H7 (cell line): ENCODE measurements around the gene DYNC1LI2. TPM values are rescaled to one million over a fixed set of nuclear protein-coding genes. Genes with fewer than 3 reads are reported as not detected.

Experiments
- DNase-seq: peaks from one replicate; pipeline ENCODE4 v3.0.0; 2012
- H3K27me3 ChIP-seq: 2 replicates; pipeline ENCODE4 v1.6.0; 2011; ENCODE audit warnings: mild to moderate bottlenecking, low read length; ENCODE audit not compliant: control insufficient read depth, insufficient read depth
- H3K36me3 ChIP-seq: replicated peaks from 2 replicates; pipeline ENCODE4 v1.5.1; 2011; ENCODE audit warnings: low read length; ENCODE audit not compliant: control insufficient read depth, insufficient read depth
- H3K4me3 ChIP-seq: 2 replicates; pipeline ENCODE4 v1.5.1; 2011; ENCODE audit warnings: low read depth, mild to moderate bottlenecking, control low read depth, low read length, moderate library complexity; ENCODE audit not compliant: insufficient read depth
- total RNA-seq: library from RNA; depleted of rRNA; stranded (reverse); fragments of >200 nt; shearing (Covaris generic); gene quantifications from 2 replicates; pipeline ENCODE4 v1.2.3, GENCODE V29; 2014

DYNC1LI2 gene
- total RNA-seq, 1 experiment from 2014 or later: 52.9 TPM

DNA sequence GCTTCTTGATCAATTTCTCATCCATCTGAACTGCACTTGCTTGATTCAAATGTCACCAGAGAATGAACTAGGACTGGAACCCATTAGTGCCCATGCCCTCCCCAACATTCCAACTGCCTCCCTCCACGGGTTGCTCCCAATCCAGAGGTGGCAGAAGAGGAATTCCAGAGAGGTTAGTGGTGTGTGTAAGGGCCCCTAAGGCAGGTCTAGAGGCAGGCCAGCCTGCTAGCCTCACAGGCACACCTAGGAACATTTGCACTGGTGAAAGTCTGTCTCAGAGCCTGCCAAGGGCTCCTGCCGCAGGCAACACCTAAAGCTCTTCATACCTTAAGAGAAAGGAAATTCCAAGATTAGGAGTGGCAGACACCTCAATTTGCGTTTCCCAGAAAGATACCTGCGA is 33.6 kb downstream of the DYNC1LI2 start:
- no peak for DNase-seq
- Histone ChIP-seq H3K36me3 (peaks cover 4% of the 10 kb centered on the region), H3K4me3 (no peak overlapping the region), H3K27me3 (no peaks in the 10 kb centered on the region)

DNA sequence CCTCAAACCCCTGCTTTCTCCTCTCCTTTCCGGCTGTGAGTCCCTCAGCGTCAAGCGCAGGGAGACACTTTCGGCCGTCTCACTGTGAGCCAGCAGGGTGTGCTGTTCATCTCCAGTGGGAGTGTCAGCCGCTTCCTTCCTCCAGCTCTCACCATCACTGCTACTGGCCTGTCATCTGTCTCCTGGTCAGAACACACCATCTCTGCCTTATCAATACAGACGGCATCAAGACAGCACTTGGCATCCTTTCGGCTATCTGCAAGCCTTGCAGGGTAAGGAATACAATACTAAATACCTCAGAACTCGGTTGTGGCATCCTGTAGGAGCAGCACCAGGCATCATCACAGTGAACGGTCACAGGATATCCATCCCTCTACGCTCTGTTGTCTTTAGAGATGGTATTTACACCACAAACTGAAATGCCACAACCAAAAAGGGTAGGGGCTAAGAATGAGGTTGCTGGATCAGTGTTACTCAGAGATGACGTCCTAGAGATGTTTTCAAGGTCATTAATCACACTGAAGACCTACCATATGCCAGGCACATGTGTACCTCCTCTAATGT is 34.2 kb downstream of the DYNC1LI2 start:
- no peak overlapping the region for H3K4me3 ChIP-seq
- H3K27me3 ChIP-seq: no peaks in the 10 kb centered on the region
- peaks cover 4% of the 10 kb centered on the region for H3K36me3 ChIP-seq
- peak; percentile 72 for DNase-seq

DNA sequence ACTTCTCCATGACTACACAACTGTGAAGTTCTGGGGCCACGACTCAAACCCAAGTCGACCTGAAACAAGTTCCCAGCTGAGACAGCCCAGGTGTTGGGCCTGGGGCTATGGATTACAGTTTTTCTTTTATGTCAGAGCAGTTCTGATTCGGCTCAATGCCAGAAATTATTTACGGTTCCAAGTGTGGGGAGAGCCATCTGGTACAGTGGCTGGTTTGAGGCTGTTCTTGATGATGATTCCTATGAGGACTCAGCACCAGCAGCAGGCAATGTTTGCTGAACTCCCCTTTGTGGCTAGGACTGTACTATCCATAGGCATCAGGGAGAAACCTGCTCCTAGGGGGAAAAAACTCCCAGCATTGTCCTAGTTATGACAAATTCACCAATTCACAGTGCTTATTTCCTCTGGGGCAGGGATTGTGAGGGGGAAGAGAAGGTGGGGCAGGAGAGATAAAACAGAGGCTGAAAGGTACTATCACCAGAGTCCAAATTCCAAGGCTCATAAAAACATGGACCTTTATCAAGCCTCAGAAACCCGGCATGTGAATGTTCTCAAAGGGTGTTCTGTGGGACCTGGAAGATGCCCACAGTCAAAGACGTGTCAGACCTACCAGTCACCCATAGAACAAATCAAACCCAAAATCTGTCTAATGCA is 36.6 kb downstream of the DYNC1LI2 start:
- Histone ChIP-seq H3K27me3 (no peaks in the 10 kb centered on the region), H3K4me3 (no peak overlapping the region), H3K36me3 (peaks cover 2% of the 10 kb centered on the region; the same call in 1 of the 2 replicates)
- DNase-seq: no peak

DNA sequence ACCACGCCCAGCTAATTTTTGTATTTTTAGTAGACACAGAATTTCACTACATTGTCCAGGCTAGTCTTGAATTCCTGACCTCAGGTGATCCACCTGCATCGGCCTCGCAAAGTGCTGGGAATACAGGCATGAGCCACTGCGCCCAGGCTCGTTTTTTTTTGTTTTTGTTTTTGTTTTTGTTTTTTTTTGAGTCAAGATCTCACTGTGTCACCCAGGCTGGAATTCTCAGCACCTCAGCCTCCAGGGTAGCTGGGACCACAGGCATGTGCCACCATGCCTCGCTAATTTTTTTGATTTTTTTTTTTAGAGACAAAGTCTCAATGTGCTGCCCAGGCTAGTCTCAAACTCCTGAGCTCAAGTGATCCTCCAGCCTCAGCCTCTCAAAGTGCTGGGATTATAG is 37.3 kb downstream of the DYNC1LI2 start:
- no peaks in the 10 kb centered on the region for H3K27me3 ChIP-seq
- H3K36me3 ChIP-seq: peaks cover 2% of the 10 kb centered on the region; the same call in 1 of the 2 replicates
- no peak overlapping the region for H3K4me3 ChIP-seq
- no peak for DNase-seq

DNA sequence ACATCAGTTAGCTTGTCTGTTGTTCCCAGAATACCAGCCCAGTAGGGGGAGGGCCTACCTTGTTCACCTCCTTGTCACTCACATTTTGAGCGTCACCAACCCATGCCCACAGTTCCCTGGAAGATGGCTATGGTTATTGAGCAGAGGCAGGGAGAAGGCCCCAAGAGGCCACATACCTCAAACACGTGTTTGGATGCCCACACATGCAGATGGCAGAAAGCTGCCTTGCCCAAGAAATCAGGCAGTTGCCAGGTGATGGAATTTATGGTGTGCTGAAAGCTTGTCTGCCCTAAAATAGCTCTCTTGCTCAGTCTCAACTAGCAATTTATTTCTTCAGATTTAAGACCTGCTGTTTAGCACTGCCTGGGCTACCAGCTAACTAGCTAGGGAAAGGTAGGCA is 38.3 kb downstream of the DYNC1LI2 start:
- H3K4me3 ChIP-seq: no peak overlapping the region
- no peak for DNase-seq
- H3K36me3 ChIP-seq: no peaks in the 10 kb centered on the region
- H3K27me3 ChIP-seq: no peaks in the 10 kb centered on the region

DNA sequence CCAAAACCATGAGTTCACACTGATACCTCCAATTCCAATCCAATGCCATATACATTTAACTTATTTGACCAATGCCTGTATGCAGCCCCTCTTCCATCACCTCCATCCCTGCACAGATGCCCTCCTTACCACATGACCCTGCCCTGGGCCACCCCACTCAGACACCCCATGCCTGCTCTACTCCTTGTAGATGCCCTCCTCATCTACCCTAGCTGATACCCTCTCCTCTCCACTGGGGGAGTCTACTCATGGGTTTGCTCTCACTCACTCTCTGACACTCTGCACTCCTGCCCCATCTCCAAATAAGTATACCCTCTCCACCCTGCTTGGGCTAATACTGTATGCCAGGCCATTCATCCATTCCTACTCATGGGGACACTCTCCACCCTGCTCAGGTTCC is 38.9 kb downstream of the DYNC1LI2 start:
- no peaks in the 10 kb centered on the region for H3K27me3 ChIP-seq
- no peak for DNase-seq
- H3K36me3 ChIP-seq: no peaks in the 10 kb centered on the region
- H3K4me3 ChIP-seq: no peak overlapping the region

DNA sequence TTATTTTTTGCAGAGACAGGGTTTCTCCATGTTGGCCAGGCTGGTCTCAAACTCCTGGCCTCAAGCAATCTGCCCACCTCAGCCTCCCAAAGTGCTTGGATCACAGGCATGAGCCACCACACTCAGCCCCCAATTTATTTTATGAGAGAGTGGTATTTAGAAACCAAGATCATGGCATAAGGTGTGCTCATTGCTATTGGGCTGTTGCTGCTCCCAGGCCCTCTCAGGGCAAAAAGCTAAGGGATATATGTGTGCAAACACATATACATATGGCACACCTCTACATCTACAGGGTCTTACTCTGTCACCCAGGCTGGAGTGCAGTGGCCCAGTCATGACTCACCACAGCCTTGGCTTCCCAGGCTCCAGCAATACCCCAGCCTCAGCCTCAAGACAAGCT is 39.8 kb downstream of the DYNC1LI2 start:
- H3K4me3 ChIP-seq: no peak overlapping the region
- H3K27me3 ChIP-seq: no peaks in the 10 kb centered on the region
- H3K36me3 ChIP-seq: no peaks in the 10 kb centered on the region
- DNase-seq: no peak

DNA sequence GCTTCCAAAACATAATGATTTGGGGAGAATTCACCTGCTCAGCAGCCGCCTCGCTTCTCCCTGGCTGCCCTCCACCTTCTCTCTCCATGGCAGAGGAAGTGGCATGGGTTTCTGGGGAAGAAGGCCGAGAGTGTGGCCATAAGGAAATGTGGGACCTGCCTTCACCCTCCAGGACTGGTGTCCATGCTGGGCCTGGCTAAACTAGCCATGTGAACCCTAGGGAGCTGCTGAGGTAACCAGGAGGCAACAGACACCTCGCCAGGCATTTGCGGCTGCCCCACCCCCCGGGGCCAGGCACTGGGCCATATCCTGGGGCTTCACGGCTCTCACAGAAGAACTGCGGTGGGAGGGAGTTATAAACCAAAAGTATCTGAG is 44.9 kb downstream of the DYNC1LI2 start:
- no peak for DNase-seq
- Histone ChIP-seq H3K27me3 (no peaks in the 10 kb centered on the region), H3K36me3 (no peaks in the 10 kb centered on the region), H3K4me3 (no peak overlapping the region)

DNA sequence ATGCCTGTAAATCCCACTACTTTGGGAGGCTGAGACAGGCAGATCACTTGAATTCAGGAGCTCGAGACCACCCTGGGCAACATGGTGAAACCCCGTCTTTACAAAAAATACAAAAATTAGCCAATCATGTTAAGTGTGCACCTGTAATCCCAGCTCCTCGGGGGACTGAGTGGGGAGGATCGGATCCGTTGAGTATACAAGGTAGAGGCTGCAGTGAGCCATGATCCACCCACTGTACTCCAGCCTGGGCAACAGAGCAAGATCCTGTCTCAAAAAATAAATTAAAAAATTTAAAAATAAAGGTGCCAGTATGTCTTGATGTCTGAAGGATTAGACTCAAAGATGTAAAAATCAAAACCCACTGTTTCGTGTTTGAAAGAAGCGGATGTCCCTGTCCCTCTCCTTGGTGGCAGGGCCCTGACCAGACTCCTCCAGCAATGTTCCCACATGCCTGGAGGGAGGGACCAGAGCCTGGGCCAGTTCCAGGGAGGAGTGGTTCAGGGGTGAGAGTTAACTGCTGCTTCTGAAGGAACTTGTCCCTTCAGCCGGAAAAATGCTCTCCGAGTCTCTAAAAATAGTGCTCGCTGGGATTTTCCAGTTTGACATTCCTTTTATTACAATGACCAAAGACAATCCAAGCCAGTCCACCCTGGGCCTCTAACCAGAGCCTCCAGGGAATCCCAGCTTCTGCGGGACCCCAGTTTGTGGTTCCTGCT is 45.5 kb downstream of the DYNC1LI2 start:
- Histone ChIP-seq H3K4me3 (no peak overlapping the region), H3K27me3 (no peaks in the 10 kb centered on the region), H3K36me3 (no peaks in the 10 kb centered on the region)
- DNase-seq: no peak

DNA sequence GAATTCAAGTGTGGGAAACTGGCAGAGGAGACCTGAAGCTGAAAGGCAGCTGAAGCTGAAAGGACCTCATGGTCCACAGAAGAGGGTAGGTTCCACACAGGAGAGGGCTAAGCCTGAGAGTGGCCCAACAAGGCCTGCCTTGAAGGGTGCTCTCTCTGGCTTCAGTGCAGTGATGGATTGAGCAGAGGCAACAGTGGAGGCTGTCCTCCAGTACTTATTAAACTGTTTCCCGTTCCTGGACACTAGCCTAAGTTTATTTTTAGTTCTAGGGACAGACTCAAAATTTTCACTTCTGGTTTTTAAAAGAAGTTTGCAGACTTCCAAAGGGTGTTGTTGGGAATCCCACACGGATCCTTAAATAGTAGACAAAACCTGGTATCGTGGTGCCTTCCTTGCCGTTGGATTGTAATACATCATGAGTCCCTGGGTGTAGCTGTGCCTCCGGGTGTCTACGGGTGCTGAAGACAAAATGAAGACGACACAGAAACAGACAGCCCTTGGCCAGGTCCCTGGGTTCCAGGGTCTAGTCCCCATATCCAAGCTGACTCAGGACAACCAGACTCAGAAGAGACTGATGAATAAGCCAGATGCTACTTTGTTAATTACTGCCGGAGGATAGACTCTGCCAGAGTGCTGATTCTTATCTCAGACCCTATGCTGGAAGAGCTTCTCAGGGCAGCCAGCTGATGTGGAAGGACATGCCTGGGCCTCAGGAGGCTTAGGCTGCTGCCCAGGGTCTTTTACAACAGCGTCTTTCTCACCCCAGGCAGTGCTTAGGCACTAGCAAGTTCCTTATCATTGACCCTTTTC is 47.8 kb downstream of the DYNC1LI2 start:
- Histone ChIP-seq H3K4me3 (no peak overlapping the region), H3K27me3 (no peaks in the 10 kb centered on the region), H3K36me3 (no peaks in the 10 kb centered on the region)
- DNase-seq: no peak

DNA sequence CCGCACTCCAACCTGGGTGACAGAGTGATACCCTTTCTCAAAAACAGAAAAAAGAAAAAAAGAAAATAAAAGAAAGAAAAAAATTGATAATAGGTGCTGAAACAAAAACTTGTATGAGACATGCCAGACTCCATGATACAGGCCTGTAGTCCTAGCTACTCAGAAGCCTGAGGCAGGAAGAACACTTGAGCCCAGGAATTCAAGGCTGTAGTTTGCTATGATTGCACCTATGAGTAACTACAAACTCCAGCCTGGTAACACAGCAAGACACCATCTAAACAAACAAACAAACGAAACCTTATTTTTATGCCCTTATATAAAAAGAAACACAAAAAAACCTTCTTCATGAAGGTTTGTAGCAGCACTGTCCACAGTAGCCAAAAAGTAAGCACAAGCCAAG is 49.9 kb downstream of the DYNC1LI2 start:
- Histone ChIP-seq H3K27me3 (no peaks in the 10 kb centered on the region; the same call in 1 of the 2 replicates), H3K4me3 (no peak overlapping the region), H3K36me3 (no peaks in the 10 kb centered on the region)
- DNase-seq: no peak

DNA sequence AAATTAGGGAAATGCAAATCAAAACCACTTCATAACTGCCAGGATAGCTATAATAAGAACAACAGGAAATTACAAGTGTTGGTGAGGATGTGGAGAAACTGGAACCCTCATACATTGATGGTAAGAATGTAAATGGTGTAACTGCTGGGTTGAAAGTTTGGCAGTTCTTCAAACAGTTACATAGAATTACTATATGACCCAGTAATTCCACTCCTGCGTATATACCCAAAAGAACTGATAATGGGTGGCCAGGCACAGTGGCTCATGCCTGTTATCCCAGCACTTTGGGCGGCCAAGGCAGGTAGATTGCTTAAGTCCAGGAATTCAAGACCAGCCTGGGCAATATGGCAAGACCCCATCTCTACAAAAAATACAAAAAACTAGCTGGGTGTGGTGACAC is 50.4 kb downstream of the DYNC1LI2 start:
- no peak overlapping the region for H3K4me3 ChIP-seq
- DNase-seq: no peak
- H3K36me3 ChIP-seq: no peaks in the 10 kb centered on the region
- H3K27me3 ChIP-seq: peaks cover under 1% of the 10 kb centered on the region; the same call in 1 of the 2 replicates

DNA sequence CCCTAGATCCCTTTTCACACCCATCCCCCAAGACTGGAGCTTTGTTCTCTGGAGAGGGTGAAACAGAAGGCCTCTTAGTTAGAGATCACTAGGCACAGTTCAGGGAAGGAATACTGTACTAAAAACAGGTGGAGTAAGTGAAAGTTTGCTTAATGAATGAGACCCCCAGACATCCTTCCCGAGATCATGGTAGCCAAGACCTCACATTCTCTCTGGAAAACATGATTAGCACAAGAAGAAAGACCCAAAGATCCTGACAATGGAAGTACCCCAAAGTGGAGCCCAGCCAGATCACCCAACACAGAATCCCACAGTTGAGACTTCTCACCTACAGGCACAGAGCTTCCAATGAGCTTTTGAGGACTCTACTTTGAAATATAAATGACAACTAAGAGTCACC is 51.5 kb downstream of the DYNC1LI2 start:
- Histone ChIP-seq H3K27me3 (peaks cover 8% of the 10 kb centered on the region; the same call in 1 of the 2 replicates), H3K36me3 (no peaks in the 10 kb centered on the region), H3K4me3 (no peak overlapping the region)
- no peak for DNase-seq

DNA sequence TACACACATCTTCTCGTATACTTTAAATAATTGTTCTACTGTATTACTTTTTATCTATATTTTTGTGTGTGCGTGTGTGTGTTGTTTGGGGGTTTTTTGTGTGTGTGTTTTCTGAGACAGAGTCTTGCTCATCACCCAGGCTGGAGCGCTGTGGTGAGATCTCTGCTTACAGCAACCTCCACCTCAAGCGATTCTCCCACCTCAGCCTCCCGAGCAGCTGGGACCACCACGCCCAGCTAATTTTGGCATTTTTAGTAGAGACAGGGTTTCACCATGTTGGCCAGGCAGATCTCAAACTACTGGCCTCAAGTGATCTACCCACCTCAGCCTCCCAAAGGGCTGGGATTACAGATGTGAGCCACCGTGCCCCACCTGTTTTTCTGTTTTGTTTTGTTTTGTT is 53.4 kb downstream of the DYNC1LI2 start:
- Histone ChIP-seq H3K4me3 (no peak overlapping the region), H3K27me3 (peaks cover 8% of the 10 kb centered on the region; the same call in 1 of the 2 replicates), H3K36me3 (no peaks in the 10 kb centered on the region)
- DNase-seq: no peak
